HepG2 (cell line): Measurements from ENCODE around the gene EGFLAM.

Experiments
- CTCF ChIP-seq: sonication (generic); formaldehyde crosslinking; IDR thresholded peaks from 2 replicates; pipeline ENCODE4 v1.5.0; 2020; ENCODE audit warnings: mild to moderate bottlenecking, missing genetic modification reagents, moderate library complexity
- PBX2 ChIP-seq: IDR thresholded peaks from 2 replicates; pipeline ENCODE4 v1.6.1; 2016; ENCODE audit warnings: control low read depth
- POLR2AphosphoS2 ChIP-seq: IDR thresholded peaks from 2 replicates; pipeline ENCODE4 v1.6.1; 2011; ENCODE audit warnings: low read depth, low read length, improper control_type of control experiment
- SMARCE1 ChIP-seq: fragments of 450-650 bp; IDR thresholded peaks from 2 replicates; pipeline ENCODE4 v1.6.1; 2017; ENCODE audit warnings: borderline replicate concordance
- ZBTB21 ChIP-seq: sonication (generic); formaldehyde crosslinking; IDR thresholded peaks from 2 replicates; pipeline ENCODE4 v1.4.0; 2020; ENCODE audit warnings: missing genetic modification reagents
- ZNF780A ChIP-seq: sonication (generic); formaldehyde crosslinking; IDR thresholded peaks from 2 replicates; pipeline ENCODE4 v1.8.0; 2022; ENCODE audit warnings: mild to moderate bottlenecking, missing genetic modification reagents, moderate library complexity
- TF ChIP-seq, protein P1 (sequence below): sonication (generic); formaldehyde crosslinking; IDR thresholded peaks from 2 replicates; pipeline ENCODE4 v1.8.1; 2023; ENCODE audit warnings: missing genetic modification reagents, inconsistent platforms, borderline replicate concordance
- TF ChIP-seq, protein P2 (sequence below), 2 experiments: fragments of 450-650 bp in 1 of 2; sonication (generic) in 1 of 2; formaldehyde crosslinking; IDR thresholded peaks; 2 replicates each; pipeline versions ENCODE4 v1.5.0 to v1.8.0; 2020 to 2022; ENCODE audit warnings: mild to moderate bottlenecking in 1 of 2, missing genetic modification reagents in 1 of 2
- TF ChIP-seq, protein P3 (sequence below): sonication (generic); formaldehyde crosslinking; conservative IDR thresholded peaks from 2 replicates; pipeline ENCODE4 v1.4.0; 2020; ENCODE audit warnings: missing genetic modification reagents
- TF ChIP-seq, protein P4 (sequence below): sonication (generic); formaldehyde crosslinking; IDR thresholded peaks from 2 replicates; pipeline ENCODE4 v1.4.0; 2020; ENCODE audit warnings: mild to moderate bottlenecking, missing genetic modification reagents

DNA sequence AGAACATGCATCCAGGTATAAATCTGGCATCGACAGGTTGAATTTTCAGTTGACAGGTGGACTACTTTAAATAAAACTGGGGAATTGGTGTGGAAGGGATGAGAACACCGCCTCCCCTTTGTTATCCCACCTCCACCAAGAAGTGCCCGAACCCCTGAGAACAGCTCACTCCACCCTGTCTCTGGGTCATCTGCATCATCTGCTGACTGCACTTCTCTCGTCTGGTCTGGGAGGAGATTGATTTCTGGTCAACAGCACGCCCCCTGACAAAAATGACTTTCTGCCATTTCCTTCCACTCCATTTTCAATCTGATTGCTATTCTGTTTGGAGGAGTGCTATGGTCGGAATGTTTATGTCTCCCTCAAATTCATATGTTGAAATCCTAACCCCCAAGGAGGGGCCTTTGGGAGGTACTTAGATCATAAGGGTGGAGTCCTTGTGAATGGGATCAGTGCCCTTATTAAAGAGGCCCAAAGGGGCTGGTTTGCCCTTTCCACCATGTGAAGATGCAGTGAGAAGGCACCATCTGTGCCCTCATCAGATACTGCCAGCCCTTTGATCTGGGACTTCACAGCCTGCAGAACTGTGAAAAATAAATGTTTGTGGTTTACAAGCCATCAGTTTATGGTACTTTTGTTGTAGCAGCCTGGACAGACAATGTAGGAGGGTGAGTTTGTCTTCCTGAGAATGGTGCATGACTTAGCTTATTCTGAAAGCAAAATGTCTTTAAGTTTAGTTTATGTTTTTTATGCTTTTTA, 145.7 kb downstream of the EGFLAM start:
- TF ChIP-seq, protein P1, sequence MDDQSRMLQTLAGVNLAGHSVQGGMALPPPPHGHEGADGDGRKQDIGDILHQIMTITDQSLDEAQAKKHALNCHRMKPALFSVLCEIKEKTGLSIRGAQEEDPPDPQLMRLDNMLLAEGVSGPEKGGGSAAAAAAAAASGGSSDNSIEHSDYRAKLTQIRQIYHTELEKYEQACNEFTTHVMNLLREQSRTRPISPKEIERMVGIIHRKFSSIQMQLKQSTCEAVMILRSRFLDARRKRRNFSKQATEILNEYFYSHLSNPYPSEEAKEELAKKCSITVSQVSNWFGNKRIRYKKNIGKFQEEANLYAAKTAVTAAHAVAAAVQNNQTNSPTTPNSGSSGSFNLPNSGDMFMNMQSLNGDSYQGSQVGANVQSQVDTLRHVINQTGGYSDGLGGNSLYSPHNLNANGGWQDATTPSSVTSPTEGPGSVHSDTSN (CRISPR knock-in tag) = no peak
- TF ChIP-seq, protein P2, sequence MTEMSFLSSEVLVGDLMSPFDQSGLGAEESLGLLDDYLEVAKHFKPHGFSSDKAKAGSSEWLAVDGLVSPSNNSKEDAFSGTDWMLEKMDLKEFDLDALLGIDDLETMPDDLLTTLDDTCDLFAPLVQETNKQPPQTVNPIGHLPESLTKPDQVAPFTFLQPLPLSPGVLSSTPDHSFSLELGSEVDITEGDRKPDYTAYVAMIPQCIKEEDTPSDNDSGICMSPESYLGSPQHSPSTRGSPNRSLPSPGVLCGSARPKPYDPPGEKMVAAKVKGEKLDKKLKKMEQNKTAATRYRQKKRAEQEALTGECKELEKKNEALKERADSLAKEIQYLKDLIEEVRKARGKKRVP (CRISPR knock-in tag; IDR thresholded peaks at IDR 0.05) = no peak
- TF ChIP-seq, protein P3, sequence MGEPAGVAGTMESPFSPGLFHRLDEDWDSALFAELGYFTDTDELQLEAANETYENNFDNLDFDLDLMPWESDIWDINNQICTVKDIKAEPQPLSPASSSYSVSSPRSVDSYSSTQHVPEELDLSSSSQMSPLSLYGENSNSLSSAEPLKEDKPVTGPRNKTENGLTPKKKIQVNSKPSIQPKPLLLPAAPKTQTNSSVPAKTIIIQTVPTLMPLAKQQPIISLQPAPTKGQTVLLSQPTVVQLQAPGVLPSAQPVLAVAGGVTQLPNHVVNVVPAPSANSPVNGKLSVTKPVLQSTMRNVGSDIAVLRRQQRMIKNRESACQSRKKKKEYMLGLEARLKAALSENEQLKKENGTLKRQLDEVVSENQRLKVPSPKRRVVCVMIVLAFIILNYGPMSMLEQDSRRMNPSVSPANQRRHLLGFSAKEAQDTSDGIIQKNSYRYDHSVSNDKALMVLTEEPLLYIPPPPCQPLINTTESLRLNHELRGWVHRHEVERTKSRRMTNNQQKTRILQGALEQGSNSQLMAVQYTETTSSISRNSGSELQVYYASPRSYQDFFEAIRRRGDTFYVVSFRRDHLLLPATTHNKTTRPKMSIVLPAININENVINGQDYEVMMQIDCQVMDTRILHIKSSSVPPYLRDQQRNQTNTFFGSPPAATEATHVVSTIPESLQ (CRISPR knock-in tag) = no peak
- TF ChIP-seq, protein P4, sequence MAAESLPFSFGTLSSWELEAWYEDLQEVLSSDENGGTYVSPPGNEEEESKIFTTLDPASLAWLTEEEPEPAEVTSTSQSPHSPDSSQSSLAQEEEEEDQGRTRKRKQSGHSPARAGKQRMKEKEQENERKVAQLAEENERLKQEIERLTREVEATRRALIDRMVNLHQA (CRISPR knock-in tag) = no peak
- TF ChIP-seq ZBTB21 (CRISPR knock-in tag) = no peak
- TF ChIP-seq POLR2AphosphoS2 = no peak
- TF ChIP-seq SMARCE1 = no peak
- no peak for TF ChIP-seq PBX2
- TF ChIP-seq ZNF780A (CRISPR knock-in tag) = no peak
- TF ChIP-seq CTCF (CRISPR knock-in tag) = no peak
